ENCODE data around the gene KLK14.

Gene KLK14, protein sequence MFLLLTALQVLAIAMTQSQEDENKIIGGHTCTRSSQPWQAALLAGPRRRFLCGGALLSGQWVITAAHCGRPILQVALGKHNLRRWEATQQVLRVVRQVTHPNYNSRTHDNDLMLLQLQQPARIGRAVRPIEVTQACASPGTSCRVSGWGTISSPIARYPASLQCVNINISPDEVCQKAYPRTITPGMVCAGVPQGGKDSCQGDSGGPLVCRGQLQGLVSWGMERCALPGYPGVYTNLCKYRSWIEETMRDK

DNA sequence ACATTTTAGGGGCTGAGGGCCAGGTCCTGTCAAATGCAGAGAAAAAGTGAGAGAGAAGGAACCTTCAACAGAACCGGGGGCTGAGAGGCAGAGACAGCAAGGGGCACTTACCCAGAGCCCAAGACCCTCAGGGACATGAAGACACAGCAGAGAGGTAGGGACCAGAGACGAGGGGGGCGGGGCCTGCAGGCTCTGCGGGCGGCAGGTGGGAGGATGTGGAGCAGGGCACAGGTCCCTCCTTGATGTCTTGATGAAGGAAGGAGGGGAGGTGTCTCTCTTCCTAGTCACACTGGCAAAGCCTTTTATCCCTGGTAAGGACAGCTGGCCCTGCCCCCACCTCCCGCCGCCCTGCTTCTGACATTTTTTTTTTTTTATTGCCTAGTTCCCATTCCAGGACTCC, at the start of gene KLK14:
TSS of gene KLK14 (minus strand) at position 277 of the 400 bp plus-strand sequence. CDS start at position 4, 273 bp downstream.
- H3K27me3 ChIP-seq (ENCODE audit: control insufficient read depth in 1 of 2, insufficient read depth in 2 of 2, low read length in 2 of 2) = peaks cover 0 to 5% of the 10 kb centered on the region in 2 donors
- no peaks in the 10 kb centered on the region for H3K36me3 ChIP-seq (ENCODE audit: insufficient read depth, low read length)
- no peak within 1 kb of the TSS for H3K9ac ChIP-seq (ENCODE audit: low read length)
- H3K4me1 ChIP-seq (ENCODE audit: insufficient read depth, low read length) = no peaks in the 10 kb centered on the region
- no peak within 1 kb of the TSS for H3K4me3 ChIP-seq (ENCODE audit: low read depth in 1 of 2, low read length in 2 of 2)
- H3K27ac ChIP-seq (ENCODE audit: low read depth, low read length) = no peak within 1 kb of the TSS
- H3K9me3 ChIP-seq (ENCODE audit: low read length) = no peaks in the 10 kb centered on the region

DNA sequence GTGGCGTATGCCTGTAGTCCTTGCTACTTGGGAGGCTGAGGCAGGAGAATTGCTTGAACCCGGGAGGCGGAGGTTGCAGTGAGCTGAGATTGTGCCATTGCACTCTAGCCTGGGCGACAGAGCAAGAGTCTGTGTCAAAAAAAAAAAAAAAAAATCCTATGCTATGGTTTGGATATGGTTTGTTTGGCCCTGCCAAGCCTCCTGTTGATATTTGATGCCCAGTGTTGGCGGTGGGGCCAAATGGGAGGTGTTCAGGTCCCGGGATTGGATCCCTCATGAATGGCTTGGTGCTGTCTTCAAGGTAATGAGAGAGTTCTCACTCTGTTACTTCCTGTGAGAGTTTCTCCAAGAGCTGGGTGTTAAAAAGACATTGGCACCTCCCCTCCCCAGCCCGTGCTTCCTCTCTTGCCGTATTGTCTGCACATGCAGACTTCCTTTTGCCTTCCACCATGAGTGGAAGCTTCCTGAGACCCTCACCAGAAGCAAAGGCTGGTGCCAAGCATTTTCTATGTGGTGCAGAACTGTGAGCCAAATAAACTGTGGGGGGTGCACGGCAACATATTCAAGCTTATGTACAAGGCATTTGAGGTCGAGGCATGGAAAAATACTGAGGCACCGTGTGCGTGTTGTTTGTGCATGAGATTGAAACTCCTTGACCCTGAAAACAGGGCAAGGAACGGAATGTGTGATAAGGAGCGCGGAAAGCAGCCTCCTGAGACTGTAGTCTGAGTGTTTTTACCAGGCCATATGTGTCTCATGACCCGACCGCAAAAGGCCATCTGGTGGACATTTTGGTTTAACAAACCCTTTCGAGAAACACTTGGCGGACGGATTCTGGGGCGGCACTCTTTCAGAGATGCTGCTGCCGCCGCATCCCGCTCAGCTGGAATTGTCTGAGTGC, 49.3 kb upstream of the KLK14 start:
- Histone ChIP-seq H3K4me1 (ENCODE audit: insufficient read depth, low read length) (no peaks in the 10 kb centered on the region), H3K27ac (ENCODE audit: low read depth, low read length) (no peak overlapping the region), H3K9ac (ENCODE audit: low read length) (no peak overlapping the region), H3K27me3 (ENCODE audit: control insufficient read depth in 1 of 2, insufficient read depth in 2 of 2, low read length in 2 of 2) (peaks cover 0 to 1% of the 10 kb centered on the region in 2 donors), H3K4me3 (ENCODE audit: low read depth in 1 of 2, low read length in 2 of 2) (no peak overlapping the region), H3K9me3 (ENCODE audit: low read length) (no peaks in the 10 kb centered on the region), H3K36me3 (ENCODE audit: insufficient read depth, low read length) (no peaks in the 10 kb centered on the region)

DNA sequence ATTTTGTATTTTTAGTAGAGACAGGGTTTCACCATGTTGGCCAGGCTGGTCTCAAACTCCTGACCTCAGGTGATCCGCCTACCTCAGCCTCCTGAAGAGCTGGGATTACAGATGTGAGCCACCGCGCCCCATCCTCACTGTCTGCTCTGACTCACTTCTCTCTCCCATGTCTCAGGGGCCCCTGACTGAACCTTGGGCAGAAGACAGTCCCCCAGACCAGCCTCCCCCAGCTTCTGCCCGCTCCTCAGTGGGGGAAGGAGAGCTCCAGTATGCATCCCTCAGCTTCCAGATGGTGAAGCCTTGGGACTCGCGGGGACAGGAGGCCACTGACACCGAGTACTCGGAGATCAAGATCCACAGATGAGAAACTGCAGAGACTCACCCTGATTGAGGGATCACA, 47.0 kb upstream of the KLK14 start:
- H3K4me3 ChIP-seq (ENCODE audit: low read depth in 1 of 2, low read length in 2 of 2) = no peak overlapping the region
- H3K9me3 ChIP-seq (ENCODE audit: low read length) = no peaks in the 10 kb centered on the region
- H3K27ac ChIP-seq (ENCODE audit: low read depth, low read length) = no peak overlapping the region
- H3K27me3 ChIP-seq (ENCODE audit: control insufficient read depth in 1 of 2, insufficient read depth in 2 of 2, low read length in 2 of 2) = peaks cover 0 to 4% of the 10 kb centered on the region in 2 donors
- no peaks in the 10 kb centered on the region for H3K36me3 ChIP-seq (ENCODE audit: insufficient read depth, low read length)
- H3K4me1 ChIP-seq (ENCODE audit: insufficient read depth, low read length) = no peaks in the 10 kb centered on the region
- H3K9ac ChIP-seq (ENCODE audit: low read length) = no peak overlapping the region

DNA sequence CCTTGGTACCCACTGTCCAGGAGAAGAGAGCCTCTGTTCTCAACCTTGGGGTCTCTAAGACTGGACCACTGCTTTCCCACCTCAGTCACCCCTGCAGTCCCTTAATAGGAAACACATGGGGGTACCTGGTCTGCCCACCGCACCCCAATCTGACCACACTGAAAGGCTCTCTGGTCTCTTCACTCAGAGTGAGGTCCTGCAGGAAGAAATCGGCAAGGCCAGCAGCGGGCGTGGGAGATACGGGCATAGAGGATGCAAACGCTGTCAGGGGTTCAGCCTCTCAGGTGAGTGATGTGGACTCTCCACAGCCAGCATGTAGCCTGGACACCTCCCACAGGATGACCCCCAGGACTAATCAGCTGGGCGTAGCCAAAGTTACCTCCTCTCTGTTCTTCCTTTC, 45.5 kb upstream of the KLK14 start:
- Histone ChIP-seq H3K9me3 (ENCODE audit: low read length) (no peaks in the 10 kb centered on the region), H3K9ac (ENCODE audit: low read length) (no peak overlapping the region), H3K4me1 (ENCODE audit: insufficient read depth, low read length) (no peaks in the 10 kb centered on the region), H3K27ac (ENCODE audit: low read depth, low read length) (no peak overlapping the region), H3K4me3 (ENCODE audit: low read depth in 1 of 2, low read length in 2 of 2) (no peak overlapping the region), H3K36me3 (ENCODE audit: insufficient read depth, low read length) (no peaks in the 10 kb centered on the region), H3K27me3 (ENCODE audit: control insufficient read depth in 1 of 2, insufficient read depth in 2 of 2, low read length in 2 of 2) (peaks cover 0 to 9% of the 10 kb centered on the region in 2 donors)

DNA sequence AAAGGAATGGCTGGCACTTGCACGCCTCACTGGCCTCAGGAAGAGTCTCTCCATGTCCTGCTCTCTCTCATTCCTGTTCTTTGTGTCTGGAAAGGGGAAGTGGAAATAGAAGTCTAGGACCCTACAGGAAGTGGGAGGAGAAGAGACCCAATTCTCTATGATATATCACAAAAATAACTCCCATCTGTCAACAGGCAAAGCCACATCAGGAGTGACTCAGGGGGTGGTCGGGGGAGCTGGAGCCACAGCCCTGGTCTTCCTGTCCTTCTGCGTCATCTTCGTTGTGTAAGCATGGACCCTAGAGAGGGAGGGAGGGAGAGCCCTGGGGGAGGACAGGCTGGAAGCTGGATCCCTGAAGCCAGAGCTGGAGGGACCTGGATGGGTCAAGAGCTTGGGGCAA, 45.1 kb upstream of the KLK14 start:
- Histone ChIP-seq H3K9ac (ENCODE audit: low read length) (no peak overlapping the region), H3K4me3 (ENCODE audit: low read depth in 1 of 2, low read length in 2 of 2) (no peak overlapping the region), H3K27me3 (ENCODE audit: control insufficient read depth in 1 of 2, insufficient read depth in 2 of 2, low read length in 2 of 2) (peaks cover 0 to 9% of the 10 kb centered on the region in 2 donors), H3K36me3 (ENCODE audit: insufficient read depth, low read length) (no peaks in the 10 kb centered on the region), H3K4me1 (ENCODE audit: insufficient read depth, low read length) (no peaks in the 10 kb centered on the region), H3K27ac (ENCODE audit: low read depth, low read length) (no peak overlapping the region), H3K9me3 (ENCODE audit: low read length) (no peaks in the 10 kb centered on the region)

DNA sequence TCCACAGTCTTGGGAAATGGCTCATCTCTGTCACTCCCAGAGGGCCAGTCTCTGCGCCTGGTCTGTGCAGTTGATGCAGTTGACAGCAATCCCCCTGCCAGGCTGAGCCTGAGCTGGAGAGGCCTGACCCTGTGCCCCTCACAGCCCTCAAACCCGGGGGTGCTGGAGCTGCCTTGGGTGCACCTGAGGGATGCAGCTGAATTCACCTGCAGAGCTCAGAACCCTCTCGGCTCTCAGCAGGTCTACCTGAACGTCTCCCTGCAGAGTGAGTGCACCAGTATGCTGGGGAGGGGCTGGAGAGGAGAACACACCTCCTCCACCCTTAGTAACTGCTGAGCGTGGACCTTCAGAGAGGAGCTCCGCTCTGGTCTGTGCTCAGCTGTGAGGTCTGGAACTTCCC, 44.3 kb upstream of the KLK14 start:
- H3K4me1 ChIP-seq (ENCODE audit: insufficient read depth, low read length) = no peaks in the 10 kb centered on the region
- H3K36me3 ChIP-seq (ENCODE audit: insufficient read depth, low read length) = no peaks in the 10 kb centered on the region
- no peak overlapping the region for H3K4me3 ChIP-seq (ENCODE audit: low read depth in 1 of 2, low read length in 2 of 2)
- no peak overlapping the region for H3K9ac ChIP-seq (ENCODE audit: low read length)
- no peak overlapping the region for H3K27ac ChIP-seq (ENCODE audit: low read depth, low read length)
- H3K9me3 ChIP-seq (ENCODE audit: low read length) = no peaks in the 10 kb centered on the region
- peaks cover 0 to 9% of the 10 kb centered on the region in 2 donors for H3K27me3 ChIP-seq (ENCODE audit: control insufficient read depth in 1 of 2, insufficient read depth in 2 of 2, low read length in 2 of 2)

DNA sequence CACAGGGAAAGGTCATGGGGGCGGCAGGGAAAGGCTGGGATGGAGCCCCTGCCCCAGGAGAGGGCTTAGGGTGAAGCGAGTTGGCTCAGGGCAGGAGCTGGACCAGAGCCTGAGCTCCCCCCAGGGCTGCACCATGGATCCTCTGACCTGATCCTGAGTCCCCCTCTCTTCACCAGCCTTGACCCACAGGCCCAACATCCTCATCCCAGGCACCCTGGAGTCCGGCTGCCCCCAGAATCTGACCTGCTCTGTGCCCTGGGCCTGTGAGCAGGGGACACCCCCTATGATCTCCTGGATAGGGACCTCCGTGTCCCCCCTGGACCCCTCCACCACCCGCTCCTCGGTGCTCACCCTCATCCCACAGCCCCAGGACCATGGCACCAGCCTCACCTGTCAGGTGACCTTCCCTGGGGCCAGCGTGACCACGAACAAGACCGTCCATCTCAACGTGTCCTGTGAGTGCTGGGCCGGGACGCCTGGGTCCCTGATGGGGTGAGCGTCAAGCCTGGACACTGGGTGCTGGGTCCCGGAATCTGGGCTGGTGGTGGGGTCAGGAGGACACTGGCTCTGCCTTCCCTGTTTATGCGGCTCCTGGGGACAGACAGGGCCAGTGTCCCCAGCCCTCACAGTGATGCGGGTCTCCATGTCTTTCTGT, 42.9 kb upstream of the KLK14 start:
- H3K9ac ChIP-seq (ENCODE audit: low read length) = no peak overlapping the region
- no peaks in the 10 kb centered on the region for H3K36me3 ChIP-seq (ENCODE audit: insufficient read depth, low read length)
- no peak overlapping the region for H3K4me3 ChIP-seq (ENCODE audit: low read depth in 1 of 2, low read length in 2 of 2)
- no peaks in the 10 kb centered on the region for H3K4me1 ChIP-seq (ENCODE audit: insufficient read depth, low read length)
- H3K27me3 ChIP-seq (ENCODE audit: control insufficient read depth in 1 of 2, insufficient read depth in 2 of 2, low read length in 2 of 2) = peaks cover 0 to 9% of the 10 kb centered on the region in 2 donors
- H3K27ac ChIP-seq (ENCODE audit: low read depth, low read length) = no peak overlapping the region
- no peaks in the 10 kb centered on the region for H3K9me3 ChIP-seq (ENCODE audit: low read length)

DNA sequence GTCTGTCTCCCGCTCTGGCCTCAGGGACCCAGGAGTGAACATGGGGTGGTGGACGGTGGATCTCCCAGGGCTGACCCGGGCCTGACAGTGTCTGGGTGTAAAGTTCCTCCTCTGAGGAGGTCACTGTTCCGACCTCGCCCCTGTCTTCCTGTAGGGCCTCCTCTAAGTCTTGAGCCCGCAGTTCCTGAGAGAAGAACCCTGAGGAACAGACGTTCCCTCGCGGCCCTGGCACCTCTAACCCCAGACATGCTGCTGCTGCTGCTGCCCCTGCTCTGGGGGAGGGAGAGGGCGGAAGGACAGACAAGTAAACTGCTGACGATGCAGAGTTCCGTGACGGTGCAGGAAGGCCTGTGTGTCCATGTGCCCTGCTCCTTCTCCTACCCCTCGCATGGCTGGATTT, 42.0 kb upstream of the KLK14 start, which contains the start of gene SIGLEC9:
TSS of gene SIGLEC9 (plus strand) at position 178 of the 400 bp plus-strand sequence. CDS start at position 247, 69 bp downstream.
- no peaks in the 10 kb centered on the region for H3K9me3 ChIP-seq (ENCODE audit: low read length)
- H3K27ac ChIP-seq (ENCODE audit: low read depth, low read length) = no peak within 1 kb of the TSS
- H3K9ac ChIP-seq (ENCODE audit: low read length) = no peak within 1 kb of the TSS
- no peak within 1 kb of the TSS for H3K4me3 ChIP-seq (ENCODE audit: low read depth in 1 of 2, low read length in 2 of 2)
- H3K36me3 ChIP-seq (ENCODE audit: insufficient read depth, low read length) = no peaks in the 10 kb centered on the region
- no peaks in the 10 kb centered on the region for H3K4me1 ChIP-seq (ENCODE audit: insufficient read depth, low read length)
- peaks cover 0 to 9% of the 10 kb centered on the region in 2 donors for H3K27me3 ChIP-seq (ENCODE audit: control insufficient read depth in 1 of 2, insufficient read depth in 2 of 2, low read length in 2 of 2)

DNA sequence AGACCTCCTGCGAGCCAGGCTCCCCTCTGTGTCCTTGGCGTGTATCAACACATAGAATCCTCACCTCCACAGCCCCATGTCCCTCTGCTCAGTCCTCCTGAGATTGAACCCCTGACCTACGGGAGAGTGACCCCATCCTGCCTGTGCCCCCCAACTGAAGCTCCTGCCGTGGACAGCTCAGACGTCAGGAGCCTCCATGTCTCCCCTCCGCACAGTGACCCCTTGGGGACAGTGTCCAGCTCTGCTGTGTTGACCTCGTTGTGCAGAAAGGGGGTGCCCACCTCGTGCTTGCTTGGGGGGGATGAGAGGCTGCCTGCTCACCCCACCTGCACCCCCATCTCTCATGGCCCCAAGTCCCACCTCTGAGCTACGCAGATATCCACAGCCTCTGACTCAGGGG, 41.5 kb upstream of the KLK14 start:
- H3K36me3 ChIP-seq (ENCODE audit: insufficient read depth, low read length) = no peaks in the 10 kb centered on the region
- H3K9me3 ChIP-seq (ENCODE audit: low read length) = no peaks in the 10 kb centered on the region
- no peaks in the 10 kb centered on the region for H3K4me1 ChIP-seq (ENCODE audit: insufficient read depth, low read length)
- H3K4me3 ChIP-seq (ENCODE audit: low read depth in 1 of 2, low read length in 2 of 2) = no peak overlapping the region
- H3K27ac ChIP-seq (ENCODE audit: low read depth, low read length) = no peak overlapping the region
- H3K27me3 ChIP-seq (ENCODE audit: control insufficient read depth in 1 of 2, insufficient read depth in 2 of 2, low read length in 2 of 2) = peaks cover 0 to 9% of the 10 kb centered on the region in 2 donors
- H3K9ac ChIP-seq (ENCODE audit: low read length) = no peak overlapping the region

DNA sequence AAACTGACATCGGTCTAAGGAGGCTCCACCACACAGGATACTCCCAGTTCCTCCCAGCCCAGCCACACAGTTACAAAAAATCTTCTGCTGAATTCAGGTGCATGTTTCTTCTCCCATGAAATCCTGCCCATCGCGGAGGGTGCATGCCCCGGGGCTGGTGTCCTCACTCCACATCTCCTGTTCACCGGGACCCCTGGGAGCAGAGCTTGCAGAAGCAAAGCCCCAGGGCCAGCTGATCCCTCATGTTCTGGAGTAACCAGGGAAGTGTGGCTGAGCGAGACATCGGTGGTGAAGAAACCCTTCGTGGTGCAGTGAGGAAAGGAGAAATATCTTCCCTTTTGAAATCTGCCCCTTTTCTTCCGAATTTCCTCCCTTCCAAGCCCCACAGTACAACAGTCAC, 41.1 kb upstream of the KLK14 start:
- Histone ChIP-seq H3K4me3 (ENCODE audit: low read depth in 1 of 2, low read length in 2 of 2) (no peak overlapping the region), H3K4me1 (ENCODE audit: insufficient read depth, low read length) (no peaks in the 10 kb centered on the region), H3K36me3 (ENCODE audit: insufficient read depth, low read length) (no peaks in the 10 kb centered on the region), H3K9ac (ENCODE audit: low read length) (no peak overlapping the region), H3K27me3 (ENCODE audit: control insufficient read depth in 1 of 2, insufficient read depth in 2 of 2, low read length in 2 of 2) (peaks cover 0 to 9% of the 10 kb centered on the region in 2 donors), H3K27ac (ENCODE audit: low read depth, low read length) (no peak overlapping the region), H3K9me3 (ENCODE audit: low read length) (no peaks in the 10 kb centered on the region)

DNA sequence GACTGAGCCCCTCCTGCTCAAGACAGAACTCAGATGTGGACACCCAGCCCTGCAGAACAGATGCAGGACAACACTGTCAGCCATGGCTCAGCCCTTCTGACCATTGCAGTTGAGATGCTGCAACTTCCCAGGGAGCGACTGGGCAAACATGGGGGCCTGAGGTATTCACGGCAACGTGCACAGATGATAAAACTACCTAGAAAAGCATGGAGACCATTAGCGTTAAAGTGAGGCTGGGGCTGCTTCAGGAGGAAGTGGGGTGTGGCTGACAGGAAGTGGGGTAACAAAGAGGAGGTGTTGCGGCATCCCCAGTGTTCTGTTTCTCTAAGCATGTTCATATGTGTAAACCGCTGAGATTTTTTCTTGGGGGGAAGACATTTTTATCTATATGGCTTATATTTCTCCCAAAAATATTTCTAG, 40.7 kb upstream of the KLK14 start:
- Histone ChIP-seq H3K4me3 (ENCODE audit: low read depth in 1 of 2, low read length in 2 of 2) (no peak overlapping the region), H3K9me3 (ENCODE audit: low read length) (no peaks in the 10 kb centered on the region), H3K9ac (ENCODE audit: low read length) (no peak overlapping the region), H3K4me1 (ENCODE audit: insufficient read depth, low read length) (no peaks in the 10 kb centered on the region), H3K27ac (ENCODE audit: low read depth, low read length) (no peak overlapping the region), H3K27me3 (ENCODE audit: control insufficient read depth in 1 of 2, insufficient read depth in 2 of 2, low read length in 2 of 2) (peaks cover 0 to 9% of the 10 kb centered on the region in 2 donors), H3K36me3 (ENCODE audit: insufficient read depth, low read length) (no peaks in the 10 kb centered on the region)
